Sigmoid colon (tissue), 7 donors: ENCODE measurements around the gene TOP1. TPM values are rescaled to one million over a fixed set of nuclear protein-coding genes. Genes with fewer than 3 reads are reported as not detected.
A peak's percentile ranks its signal among the peaks of the same experiment; 100 is the strongest.

Experiments used
- DNase-seq: peaks from one replicate; pipeline ENCODE4 v3.0.0-alpha.2; 2019
- H3K27ac ChIP-seq, 4 donors: fragments of 200-600 bp; sonication (generic); one replicate each; pipeline ENCODE4 v1.5.1; 2016 to 2019; ENCODE audit warnings: mild to moderate bottlenecking in 1 of 4
- H3K27me3 ChIP-seq, 3 donors: fragments of 200-600 bp; sonication (generic); one replicate each; pipeline ENCODE4 v1.5.1; 2019; ENCODE audit warnings: mild to moderate bottlenecking in 1 of 3
- H3K36me3 ChIP-seq, 4 donors: fragments of 200-600 bp; sonication (generic); one replicate each; pipeline ENCODE4 v1.5.1; 2016 to 2019
- H3K4me1 ChIP-seq, 4 donors: fragments of 200-600 bp; sonication (generic); one replicate each; pipeline ENCODE4 v1.5.1; 2017 to 2019
- H3K4me3 ChIP-seq, 4 donors: fragments of 200-600 bp; sonication (generic); one replicate each; pipeline ENCODE4 v1.5.1; 2017 to 2019; ENCODE audit warnings: mild to moderate bottlenecking in 2 of 4, moderate library complexity in 1 of 4
- H3K9me3 ChIP-seq, 4 donors: fragments of 200-600 bp in 3 of 4; sonication (generic) in 3 of 4; one replicate each; pipeline versions ENCODE4 v1.5.1 to v1.6.1; 2013 to 2019
- CTCF ChIP-seq, 4 experiments: fragments of 450-650 bp in 3 of 4; fragments of 200-600 bp in 1 of 4; IDR thresholded peaks; one replicate each; pipeline ENCODE4 v1.5.1; 2016 to 2019; ENCODE audit warnings: antibody characterized with exemption in 4 of 4, mild to moderate bottlenecking in 3 of 4, moderate library complexity in 2 of 4
- EP300 ChIP-seq, 4 donors: sonication (generic); formaldehyde crosslinking; IDR thresholded peaks; one replicate each; pipeline ENCODE4 v1.6.1; 2017; ENCODE audit warnings: antibody characterized with exemption in 4 of 4
- POLR2A ChIP-seq, 2 donors: fragments of 450-650 bp; IDR thresholded peaks; one replicate each; pipeline ENCODE4 v1.6.1; 2016; ENCODE audit warnings: antibody characterized with exemption in 2 of 2, mild to moderate bottlenecking in 2 of 2, moderate library complexity in 2 of 2
- POLR2AphosphoS5 ChIP-seq, 4 donors: sonication (generic); formaldehyde crosslinking; IDR thresholded peaks; one replicate each; pipeline ENCODE4 v1.6.1; 2017; ENCODE audit warnings: antibody characterized with exemption in 4 of 4
- WGBS, 2 donors: extraction: QIAGEN DNeasy Blood & Tissue Kit; methylation state at CpG; one replicate each; pipeline ENCODE4 v1.1.7; 2013; 5-methylcytosine and 5-hydroxymethylcytosine counted together
- intact Hi-C: fragments of 100-400 bp; cut with DNase I; formaldehyde crosslinking; loops from one replicate; pipeline ENCODE4 v1.15.1; 2023
- polyA plus RNA-seq, 3 donors: library from polyadenylated mRNA; stranded (reverse); fragments of 200-250 nt; gene quantifications; one replicate each; pipeline ENCODE4 v1.2.3, GENCODE V29; 2013
- total RNA-seq, 4 donors: library from RNA; depleted of rRNA; stranded (reverse); fragments of >200 nt; gene quantifications; one replicate each; pipeline ENCODE4 v1.1.0, GENCODE V29; 2016
- donor health status: healthy with polysubstance abuse.
- donor health status: Bipolar disorder and iron deficiency.
- donor health status: healthy.

TOP1 gene
- total and polyA plus RNA-seq, 7 donors, result 22.0 to 45.0 (median 26.4) TPM

- H3K36me3 ChIP-seq, result no peaks in the 10 kb centered on the region
- TF ChIP-seq CTCF (IDR thresholded peaks at IDR 0.05) (no peak), EP300 (IDR thresholded peaks at IDR 0.05) (no peak), POLR2A (IDR thresholded peaks at IDR 0.05) (no peak), POLR2AphosphoS5 (IDR thresholded peaks at IDR 0.05) (no peak)
- H3K9me3 ChIP-seq, result no peaks in the 10 kb centered on the region
- 98% methylated on average over 1 of the region's 1 CpG for WGBS, 2 donors
- no peak overlapping the region for H3K4me3 ChIP-seq
- no peak for DNase-seq
- H3K27ac ChIP-seq, result no peak overlapping the region
- no peaks in the 10 kb centered on the region for H3K27me3 ChIP-seq
- intact Hi-C loops, result no loop called here
- H3K4me1 ChIP-seq, result no peaks in the 10 kb centered on the region
These were observed 32.3 kb upstream of the TOP1 start for GRCh38 chr20:40996326-40996725.

- no peaks in the 10 kb centered on the region for H3K9me3 ChIP-seq
- H3K4me3 ChIP-seq, result no peak overlapping the region
- H3K4me1 ChIP-seq, result no peaks in the 10 kb centered on the region
- WGBS, 2 donors, result 92 to 95% methylated on average over 6 of the region's 6 CpGs
- intact Hi-C loops, result no loop called here
- H3K27ac ChIP-seq, result no peak overlapping the region
- peak; percentile 36 for DNase-seq
- no peaks in the 10 kb centered on the region for H3K27me3 ChIP-seq
- no peak for TF ChIP-seq EP300 (IDR thresholded peaks at IDR 0.05)
- TF ChIP-seq CTCF (IDR thresholded peaks at IDR 0.05), result no peak
- no peak for TF ChIP-seq POLR2A (IDR thresholded peaks at IDR 0.05)
- TF ChIP-seq POLR2AphosphoS5 (IDR thresholded peaks at IDR 0.05), result no peak
- H3K36me3 ChIP-seq, result no peaks in the 10 kb centered on the region
These were observed 31.5 kb upstream of the TOP1 start for GRCh38 chr20:40997116-40997515.

- intact Hi-C loops, result no loop called here
These were observed 28.8 kb upstream of the TOP1 start for GRCh38 chr20:40999841-41000240.

GRCh38 chr20:41000628-41001027, 28.0 kb upstream of the TOP1 start:
- Histone ChIP-seq H3K36me3 (no peaks in the 10 kb centered on the region), H3K9me3 (no peaks in the 10 kb centered on the region), H3K4me1 (peaks cover 0 to 23% (median 11%) of the 10 kb centered on the region in 4 donors), H3K27me3 (no peaks in the 10 kb centered on the region), H3K27ac (no peak overlapping the region), H3K4me3 (no peak overlapping the region)
- WGBS, 2 donors, result 82 to 93% methylated on average over 2 of the region's 2 CpGs
- no peak for DNase-seq
- intact Hi-C loops, result no loop called here
- TF ChIP-seq POLR2A (IDR thresholded peaks at IDR 0.05), result no peak
- no peak for TF ChIP-seq CTCF (IDR thresholded peaks at IDR 0.05)
- TF ChIP-seq EP300 (IDR thresholded peaks at IDR 0.05), result no peak
- no peak for TF ChIP-seq POLR2AphosphoS5 (IDR thresholded peaks at IDR 0.05)

More at GRCh38 chr20:40999841-41000240, 28.8 kb upstream of the TOP1 start:
- 94 to 98% methylated on average over 4 of the region's 4 CpGs for WGBS, 2 donors
- Histone ChIP-seq H3K27me3 (no peaks in the 10 kb centered on the region), H3K4me1 (peaks cover 0 to 15% (median 3%) of the 10 kb centered on the region in 4 donors), H3K27ac (no peak overlapping the region), H3K4me3 (no peak overlapping the region), H3K36me3 (no peaks in the 10 kb centered on the region), H3K9me3 (no peaks in the 10 kb centered on the region)
- no peak for TF ChIP-seq EP300 (IDR thresholded peaks at IDR 0.05)
- no peak for TF ChIP-seq CTCF (IDR thresholded peaks at IDR 0.05)
- no peak for TF ChIP-seq POLR2A (IDR thresholded peaks at IDR 0.05)
- TF ChIP-seq POLR2AphosphoS5 (IDR thresholded peaks at IDR 0.05), result no peak
- no peak for DNase-seq

GRCh38 chr20:41001497-41001896, 27.1 kb upstream of the TOP1 start:
- WGBS, 2 donors, result 81 to 91% methylated on average over 4 of the region's 4 CpGs
- H3K27ac ChIP-seq, result no peak overlapping the region
- intact Hi-C loops, result no loop called here
- no peak for DNase-seq
- H3K4me3 ChIP-seq, result no peak overlapping the region
- no peaks in the 10 kb centered on the region for H3K27me3 ChIP-seq
- H3K4me1 ChIP-seq, result peaks cover 0 to 29% (median 16%) of the 10 kb centered on the region in 4 donors
- no peaks in the 10 kb centered on the region for H3K9me3 ChIP-seq
- no peaks in the 10 kb centered on the region for H3K36me3 ChIP-seq
- no peak for TF ChIP-seq POLR2A (IDR thresholded peaks at IDR 0.05)
- TF ChIP-seq POLR2AphosphoS5 (IDR thresholded peaks at IDR 0.05), result no peak
- TF ChIP-seq EP300 (IDR thresholded peaks at IDR 0.05), result no peak
- TF ChIP-seq CTCF (IDR thresholded peaks at IDR 0.05), result no peak
